Caco-2 (cell line): Measurements from ENCODE around the gene ZBTB21. TPM values are rescaled to one million over a fixed set of nuclear protein-coding genes. Genes with fewer than 3 reads are reported as not detected.

Source experiments
- BruUV-seq: library from RNA; stranded (reverse); fragments of 400-500 nt; replicated peaks from 2 replicates; lab custom pipeline; 2021; lab: Mats Ljungman, UMichigan
- CTCF ChIA-PET: fragments of 300-600 bp; sonication (Branson Sonifier 250); formaldehyde crosslinking; loops from one replicate; lab custom pipeline; 2022; ENCODE audit warnings: antibody characterized with exemption; lab: Charles Lee
- POLR2A ChIA-PET: fragments of 300-600 bp; sonication (Branson Sonifier 250); formaldehyde crosslinking; loops from one replicate; lab custom pipeline; 2022; ENCODE audit warnings: antibody characterized with exemption; lab: Charles Lee
- DNase-seq, 2 experiments: peaks; one replicate each; pipeline versions ENCODE4 v3.0.0 to v3.0.0-alpha.2; 2020 to 2022
- H3K27me3 ChIP-seq: replicated peaks from 2 replicates; pipeline ENCODE4 v1.6.0; 2011; ENCODE audit warnings: low read length; ENCODE audit not compliant: control insufficient read depth, insufficient read depth
- H3K36me3 ChIP-seq: 2 replicates; pipeline ENCODE4 v1.5.1; 2011; ENCODE audit warnings: low read length; ENCODE audit not compliant: control insufficient read depth, insufficient read depth
- H3K4me1 ChIP-seq: fragments of 250-450 bp; sonication (Bioruptor Pico); 2 replicates; pipeline ENCODE4 v1.5.1; 2020; ENCODE audit warnings: mild to moderate bottlenecking
- H3K4me3 ChIP-seq: 2 replicates; pipeline ENCODE4 v1.5.1; 2011; ENCODE audit warnings: low read depth, mild to moderate bottlenecking, control low read depth, low read length
- H3K9me3 ChIP-seq: fragments of 250-450 bp; sonication (Bioruptor Pico); 2 replicates; pipeline ENCODE4 v1.5.1; 2020; ENCODE audit warnings: mild to moderate bottlenecking, moderate library complexity
- H3K27ac Mint-ChIP-seq: one replicate; pipeline ENCODE4 v1.8.0; 2022; ENCODE audit warnings: mixed read lengths; ENCODE audit not compliant: unreplicated experiment
- H3K27me3 Mint-ChIP-seq: one replicate; pipeline ENCODE4 v1.8.0; 2022; ENCODE audit warnings: mixed read lengths; ENCODE audit not compliant: insufficient read depth, unreplicated experiment
- H3K36me3 Mint-ChIP-seq: one replicate; pipeline ENCODE4 v1.8.0; 2022; ENCODE audit warnings: mild to moderate bottlenecking, mixed read lengths; ENCODE audit not compliant: insufficient read depth, unreplicated experiment
- H3K4me1 Mint-ChIP-seq: one replicate; pipeline ENCODE4 v1.8.0; 2022; ENCODE audit warnings: low read depth, mixed read lengths; ENCODE audit not compliant: unreplicated experiment
- H3K4me3 Mint-ChIP-seq: one replicate; pipeline ENCODE4 v1.8.0; 2022; ENCODE audit warnings: mild to moderate bottlenecking, moderate library complexity, mixed read lengths; ENCODE audit not compliant: unreplicated experiment
- H3K9me3 Mint-ChIP-seq: one replicate; pipeline ENCODE4 v1.8.0; 2022; ENCODE audit warnings: mixed read lengths; ENCODE audit not compliant: unreplicated experiment
- intact Hi-C: fragments of 100-400 bp; cut with micrococcal nuclease; formaldehyde crosslinking; loops from one replicate; pipeline ENCODE4 v1.10.0; 2022; ENCODE audit not compliant: unreplicated experiment
- total RNA-seq: library from RNA; stranded (reverse); gene quantifications from 2 replicates; pipeline ENCODE4 v1.2.3, GENCODE V29; 2022
- TF ChIP-seq, protein P1 (sequence below), 2 experiments: fragments of 200-600 bp in 1 of 2; IDR thresholded peaks; 1 replicate in 1 of 2; 2 replicates in 1 of 2; pipeline versions ENCODE4 v1.5.1 to v1.8.0; 2011 to 2022; ENCODE audit warnings: antibody characterized with exemption in 1 of 2, control low read depth in 1 of 2, inconsistent platforms in 1 of 2, low read depth in 1 of 2, low read length in 1 of 2, mild to moderate bottlenecking in 1 of 2, moderate library complexity in 1 of 2; ENCODE audit not compliant: insufficient read depth in 1 of 2, severe bottlenecking in 1 of 2, unreplicated experiment in 1 of 2

The ZBTB21 gene
- total RNA-seq, 1 experiment from 2014 or later, result 21.4 TPM

DNA sequence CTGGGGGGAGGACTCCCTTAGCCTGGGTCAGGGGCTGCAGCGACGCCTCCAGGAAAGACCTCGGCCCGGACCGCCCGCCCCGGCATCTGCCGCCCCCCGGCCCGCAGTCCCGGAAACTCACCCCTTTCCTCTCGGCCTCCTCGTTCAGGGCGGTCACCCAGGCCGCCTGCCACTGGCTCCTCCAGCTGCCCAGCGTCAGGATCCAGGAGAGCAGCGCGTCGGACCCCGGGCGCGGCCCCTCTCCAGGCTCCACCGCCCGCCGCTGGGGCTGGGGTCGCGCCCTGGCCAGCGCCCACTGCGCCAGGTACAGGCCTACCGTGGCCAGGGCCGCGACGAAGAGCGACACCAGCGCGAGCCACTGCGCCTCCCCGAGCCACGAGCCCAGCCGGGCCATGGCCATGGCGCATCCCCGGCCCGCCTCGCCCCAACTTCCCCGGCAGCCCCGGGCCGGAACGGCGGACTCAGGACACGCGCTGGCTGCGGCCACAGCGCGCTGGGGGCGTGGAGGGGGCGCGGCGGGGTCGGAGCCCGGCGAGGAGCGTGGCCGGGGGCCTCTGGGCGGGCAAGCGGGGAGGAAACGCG, 56.8 kb downstream of the ZBTB21 start:
- H3K4me1 Mint-ChIP-seq, result peaks cover 20% of the 10 kb centered on the region
- H3K27me3 Mint-ChIP-seq, result no peaks in the 10 kb centered on the region
- H3K9me3 ChIP-seq, result no peaks in the 10 kb centered on the region
- no peaks in the 10 kb centered on the region for H3K27me3 ChIP-seq
- no TSS peak for BruUV-seq
- H3K4me3 ChIP-seq, result peak overlapping the region; percentile 64
- peak overlapping the region; percentile 72 for H3K4me3 Mint-ChIP-seq
- DNase-seq, result peak in 1 of 2 experiments; percentile 45
- peaks cover 21% of the 10 kb centered on the region for H3K4me1 ChIP-seq
- H3K27ac Mint-ChIP-seq, result no peak overlapping the region
- CTCF ChIA-PET, result no interaction called here
- no peaks in the 10 kb centered on the region for H3K9me3 Mint-ChIP-seq
- no peaks in the 10 kb centered on the region for H3K36me3 ChIP-seq
- TF ChIP-seq, protein P1, sequence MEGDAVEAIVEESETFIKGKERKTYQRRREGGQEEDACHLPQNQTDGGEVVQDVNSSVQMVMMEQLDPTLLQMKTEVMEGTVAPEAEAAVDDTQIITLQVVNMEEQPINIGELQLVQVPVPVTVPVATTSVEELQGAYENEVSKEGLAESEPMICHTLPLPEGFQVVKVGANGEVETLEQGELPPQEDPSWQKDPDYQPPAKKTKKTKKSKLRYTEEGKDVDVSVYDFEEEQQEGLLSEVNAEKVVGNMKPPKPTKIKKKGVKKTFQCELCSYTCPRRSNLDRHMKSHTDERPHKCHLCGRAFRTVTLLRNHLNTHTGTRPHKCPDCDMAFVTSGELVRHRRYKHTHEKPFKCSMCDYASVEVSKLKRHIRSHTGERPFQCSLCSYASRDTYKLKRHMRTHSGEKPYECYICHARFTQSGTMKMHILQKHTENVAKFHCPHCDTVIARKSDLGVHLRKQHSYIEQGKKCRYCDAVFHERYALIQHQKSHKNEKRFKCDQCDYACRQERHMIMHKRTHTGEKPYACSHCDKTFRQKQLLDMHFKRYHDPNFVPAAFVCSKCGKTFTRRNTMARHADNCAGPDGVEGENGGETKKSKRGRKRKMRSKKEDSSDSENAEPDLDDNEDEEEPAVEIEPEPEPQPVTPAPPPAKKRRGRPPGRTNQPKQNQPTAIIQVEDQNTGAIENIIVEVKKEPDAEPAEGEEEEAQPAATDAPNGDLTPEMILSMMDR (IDR thresholded peaks at IDR 0.05; ENCODE audit: insufficient read depth in 1 of 2, low read depth in 1 of 2, low read length in 1 of 2, severe bottlenecking in 1 of 2, unreplicated experiment in 1 of 2), result no peak
- intact Hi-C loops, result no loop called here
- POLR2A ChIA-PET, result no interaction called here
- H3K36me3 Mint-ChIP-seq, result peaks cover 10% of the 10 kb centered on the region

DNA sequence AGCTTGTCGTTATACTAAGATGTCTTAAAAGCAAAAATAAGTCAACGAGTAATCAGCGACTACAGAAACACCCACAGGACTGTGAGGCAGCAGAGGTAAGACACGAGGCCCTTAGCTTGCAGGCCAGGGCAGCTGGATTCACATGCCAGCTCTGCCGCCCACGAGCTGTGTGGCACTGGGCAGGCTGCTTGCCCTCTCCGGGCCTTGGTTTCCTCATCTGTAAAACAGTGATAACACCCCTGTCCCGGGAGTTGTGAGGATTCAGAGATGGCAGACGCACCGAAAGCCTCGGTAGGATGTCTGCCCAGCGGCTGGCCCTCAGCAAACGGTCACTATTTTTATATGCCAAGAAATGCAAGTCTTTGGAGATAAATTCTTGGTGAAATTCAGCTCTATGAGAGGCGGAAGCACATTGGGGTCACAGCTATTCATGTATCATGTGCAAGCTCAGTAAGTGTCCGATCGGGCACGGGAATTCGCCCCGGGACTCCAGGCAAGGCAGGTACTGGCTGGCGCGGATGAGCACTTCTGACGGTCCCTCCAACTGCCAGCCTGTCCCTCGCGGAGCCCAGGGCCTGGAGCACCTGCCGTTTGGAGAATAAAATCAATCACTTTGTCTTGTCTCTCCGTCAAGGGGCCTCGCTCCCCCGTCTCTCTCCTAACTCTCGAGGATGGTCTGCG, 57.5 kb downstream of the ZBTB21 start:
- CTCF ChIA-PET, result interaction anchor here (0.6 kb wide), 1 partner anchor 927 kb away, joined by 3 read pairs; no protein-coding TSS in a partner anchor
- BruUV-seq, result no TSS peak
- no peaks in the 10 kb centered on the region for H3K36me3 ChIP-seq

DNA sequence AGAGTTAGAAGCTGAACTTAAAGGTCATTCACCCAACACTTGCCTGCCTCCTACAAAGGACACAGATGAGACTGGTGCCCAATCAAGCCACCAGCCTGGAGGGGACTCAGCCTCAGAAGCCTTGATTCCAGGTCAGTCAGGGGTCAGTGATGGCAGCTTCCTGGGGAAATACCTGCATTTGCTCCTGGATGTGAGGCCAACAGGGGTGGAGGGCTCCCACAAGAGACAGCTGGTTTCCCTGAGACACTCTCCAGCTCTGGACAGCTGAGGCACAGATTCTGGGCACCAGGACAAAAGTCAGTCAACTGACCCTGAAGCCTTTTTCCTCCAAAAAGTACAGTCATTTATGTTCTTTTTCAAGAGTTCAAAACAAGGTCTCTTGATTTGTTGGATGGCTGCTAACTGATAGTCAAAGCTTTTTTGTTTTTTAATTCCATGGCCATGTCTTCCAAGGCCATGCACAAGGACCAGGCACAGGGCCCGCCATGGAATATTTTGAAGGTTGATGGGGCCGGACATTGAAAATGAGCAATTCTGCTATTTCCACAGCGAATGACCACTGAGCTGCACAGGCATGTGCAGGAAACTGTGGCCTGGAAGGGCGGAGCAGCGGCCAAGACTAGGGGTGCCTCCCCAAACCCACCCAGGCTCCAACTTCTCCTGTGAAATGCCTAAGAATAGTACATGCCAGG, 58.1 kb downstream of the ZBTB21 start:
- peaks cover 14% of the 10 kb centered on the region; the same call in 1 of the 2 replicates for H3K4me1 ChIP-seq
- no peaks in the 10 kb centered on the region for H3K27me3 ChIP-seq
- POLR2A ChIA-PET, result no interaction called here
- CTCF ChIA-PET, result interaction anchor here (0.6 kb wide), 2 partner anchors 266 to 927 kb away, joined by 3 to 5 read pairs; no protein-coding TSS in a partner anchor
- no peak for DNase-seq
- Mint-ChIP-seq H3K27ac (no peak overlapping the region), H3K4me1 (peaks cover 12% of the 10 kb centered on the region), H3K27me3 (no peaks in the 10 kb centered on the region), H3K36me3 (peaks cover 9% of the 10 kb centered on the region), H3K9me3 (no peaks in the 10 kb centered on the region), H3K4me3 (peak overlapping the region; percentile 72)
- TF ChIP-seq, protein P1 (IDR thresholded peaks at IDR 0.05; ENCODE audit: insufficient read depth in 1 of 2, low read depth in 1 of 2, low read length in 1 of 2, severe bottlenecking in 1 of 2, unreplicated experiment in 1 of 2), result no peak
- peak overlapping the region; percentile 64; the same call in 1 of the 2 replicates for H3K4me3 ChIP-seq
- intact Hi-C loops, result no loop called here
- H3K9me3 ChIP-seq, result no peaks in the 10 kb centered on the region
- BruUV-seq, result TSS peak; percentile 21
- H3K36me3 ChIP-seq, result no peaks in the 10 kb centered on the region

More for the DNA sequence above, 57.5 kb downstream of the ZBTB21 start:
- Mint-ChIP-seq H3K36me3 (peaks cover 10% of the 10 kb centered on the region), H3K4me1 (peaks cover 19% of the 10 kb centered on the region), H3K27ac (no peak overlapping the region), H3K4me3 (peak overlapping the region; percentile 72), H3K27me3 (no peaks in the 10 kb centered on the region), H3K9me3 (no peaks in the 10 kb centered on the region)
- TF ChIP-seq, protein P1 (IDR thresholded peaks at IDR 0.05; ENCODE audit: insufficient read depth in 1 of 2, low read depth in 1 of 2, low read length in 1 of 2, severe bottlenecking in 1 of 2, unreplicated experiment in 1 of 2), result no peak
- Histone ChIP-seq H3K9me3 (no peaks in the 10 kb centered on the region), H3K4me3 (peak overlapping the region; percentile 64), H3K4me1 (peaks cover 14% of the 10 kb centered on the region; the same call in 1 of the 2 replicates), H3K27me3 (no peaks in the 10 kb centered on the region)
- no peak for DNase-seq
- intact Hi-C loops, result no loop called here
- POLR2A ChIA-PET, result no interaction called here
